Cardiac fibroblast (primary cell): ENCODE data around the gene FGF7.
"Not testable (repeated sequence)": the region's sequence is repeated elsewhere in the genome, so short reads cannot be mapped to it uniquely, and the experiment has no call there.

Source experiments
- DNase-seq, 2 donors: peaks; one replicate each; pipeline versions ENCODE4 v3.0.0 to v3.0.0-alpha.2; 2010; ENCODE audit warnings: low read depth in 2 of 2
- H3K4me3 ChIP-seq, 2 donors: replicated peaks in 1 of 2; 1 replicate in 1 of 2; 2 replicates in 1 of 2; pipeline ENCODE4 v1.5.1; 2011; ENCODE audit warnings: low read depth in 2 of 2, low read length in 2 of 2, mild to moderate bottlenecking in 2 of 2, moderate library complexity in 1 of 2
- CTCF ChIP-seq: IDR thresholded peaks from one replicate; pipeline ENCODE4 v1.5.1; 2011; ENCODE audit warnings: low read depth, mild to moderate bottlenecking, low read length, inconsistent platforms

Gene FGF7

DNA sequence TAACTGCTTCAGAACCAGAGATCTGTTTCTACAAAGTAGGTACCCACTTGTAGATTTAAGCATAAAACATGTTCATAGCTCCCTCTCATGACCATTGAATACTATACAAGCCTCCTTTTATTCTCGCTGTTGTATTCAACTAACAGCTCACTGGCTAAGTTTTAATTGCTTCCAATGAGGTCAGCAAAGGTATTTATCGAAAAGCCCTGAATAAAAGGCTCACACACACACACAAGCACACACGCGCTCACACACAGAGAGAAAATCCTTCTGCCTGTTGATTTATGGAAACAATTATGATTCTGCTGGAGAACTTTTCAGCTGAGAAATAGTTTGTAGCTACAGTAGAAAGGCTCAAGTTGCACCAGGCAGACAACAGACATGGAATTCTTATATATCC is at the start of gene FGF7:
Gene FGF7 (plus strand): TSS at position 222 of the 400 bp plus-strand sequence. CDS start 1,056 bp downstream, outside the sequence.
- no peak for TF ChIP-seq CTCF
- DNase-seq, result peak; percentile 19 to 90
- peak within 1 kb of the TSS in 1 of 2 donors; percentile 39 for H3K4me3 ChIP-seq

DNA sequence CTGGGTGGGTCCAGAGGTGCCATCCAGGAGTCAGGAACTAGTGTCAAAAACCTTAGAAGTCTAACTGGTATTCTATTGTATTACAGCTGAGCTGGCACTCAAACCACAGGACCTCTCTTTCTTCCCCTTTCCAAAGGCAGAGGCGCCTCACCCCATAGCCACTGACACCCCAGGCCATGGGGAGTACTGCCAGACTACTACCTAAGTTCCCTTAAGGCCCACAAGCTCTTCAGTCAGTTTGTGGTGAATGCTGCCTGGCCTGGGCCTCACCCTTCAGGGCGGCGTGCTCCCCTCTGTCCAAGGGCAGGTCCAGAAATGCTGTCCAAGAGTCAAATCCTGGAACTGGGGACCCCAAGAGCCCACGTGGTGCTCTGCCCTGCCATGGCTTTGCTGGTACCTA is 43.0 kb upstream of the FGF7 start:
- no peak for TF ChIP-seq CTCF
- DNase-seq, result no peak
- no peak overlapping the region for H3K4me3 ChIP-seq

- TF ChIP-seq CTCF, result no peak
- no peak for DNase-seq
- no peak overlapping the region for H3K4me3 ChIP-seq
Observed at GRCh38 chr15:49380912-49381311, 42.1 kb upstream of the FGF7 start.

DNA sequence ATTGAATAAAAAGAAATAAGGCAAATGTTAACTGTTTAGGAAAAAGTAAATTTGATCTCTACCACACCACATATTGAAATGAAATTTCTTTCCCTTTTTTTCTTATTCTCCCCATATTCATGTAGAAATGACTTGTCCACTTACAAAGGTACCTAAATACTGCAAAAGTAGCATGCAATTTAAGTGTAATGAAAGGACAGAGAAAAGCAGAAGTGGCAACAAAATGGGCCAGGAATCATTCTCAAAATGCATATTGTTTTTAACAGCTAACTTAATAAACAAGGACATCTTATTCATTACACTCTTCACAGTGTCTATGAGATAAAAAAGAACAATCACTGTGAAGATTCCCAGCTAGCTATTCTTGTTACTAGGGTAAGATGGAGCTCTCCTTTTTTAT is 40.6 kb upstream of the FGF7 start:
- DNase-seq, result no peak
- TF ChIP-seq CTCF, result no peak
- no peak overlapping the region for H3K4me3 ChIP-seq

GRCh38 chr15:49383266-49383665 is 39.8 kb upstream of the FGF7 start:
- no peak overlapping the region for H3K4me3 ChIP-seq
- no peak for TF ChIP-seq CTCF
- peak; percentile 8 to 63 for DNase-seq

DNA sequence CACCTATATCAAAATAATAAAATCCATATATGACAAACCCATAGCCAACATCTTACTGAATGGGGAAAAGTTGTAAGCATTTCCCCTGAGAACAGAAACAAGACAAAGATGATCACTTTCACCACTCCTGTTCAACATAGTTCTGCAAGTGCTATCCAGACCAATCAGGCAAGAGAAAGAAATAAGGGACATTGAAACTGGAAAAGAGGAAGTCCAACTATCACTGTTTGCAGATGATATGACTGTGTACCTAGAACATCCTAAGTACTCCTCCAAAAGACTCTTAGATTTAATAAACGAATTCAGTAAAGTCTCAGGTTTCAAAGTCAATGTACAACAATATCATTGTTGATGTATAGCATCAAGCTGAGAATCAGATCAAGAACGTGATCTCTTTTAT is 35.6 kb upstream of the FGF7 start:
- TF ChIP-seq CTCF, result no peak
- no peak overlapping the region for H3K4me3 ChIP-seq
- DNase-seq, result no peak

DNA sequence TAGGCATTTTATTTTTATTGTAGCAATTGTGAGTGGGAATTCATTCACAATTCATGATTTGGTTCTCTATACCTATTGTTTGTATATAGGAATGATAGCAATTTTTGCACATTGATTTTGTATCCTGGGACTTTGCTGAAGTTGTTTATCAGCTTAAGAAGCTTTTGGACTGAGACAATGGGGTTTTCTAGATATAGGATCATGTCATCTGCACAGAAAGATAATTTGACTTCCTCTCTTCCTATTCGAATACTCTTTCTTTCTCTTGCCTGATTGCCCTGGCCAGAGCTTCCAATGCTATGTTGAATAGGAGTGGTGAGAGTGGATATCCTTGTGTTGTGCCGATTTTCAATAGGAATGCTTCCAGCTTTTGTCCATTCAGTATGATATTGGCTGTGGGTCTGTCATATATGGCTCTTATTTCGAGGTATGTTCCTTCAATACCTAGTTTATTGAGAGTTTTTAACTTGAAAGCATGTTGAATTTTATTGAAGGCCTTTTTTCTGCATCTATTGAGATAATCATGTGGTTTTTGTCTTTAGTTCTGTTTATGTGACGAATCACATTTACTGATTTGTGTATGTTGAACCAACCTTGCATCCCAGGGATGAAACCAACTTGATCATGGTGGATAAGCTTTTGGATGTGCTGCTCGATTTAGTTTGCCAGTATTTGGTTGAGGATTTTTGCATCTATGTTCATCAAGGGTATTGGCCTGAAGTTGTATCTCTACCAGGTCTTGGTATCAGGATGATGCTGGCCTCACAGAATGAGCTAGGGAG is 20.3 kb upstream of the FGF7 start:
- DNase-seq, result not testable (repeated sequence)

More for the DNA sequence above, 20.3 kb upstream of the FGF7 start:
- H3K4me3 ChIP-seq, result not testable (repeated sequence)
